Activated T-helper 17 cell treated with anti-CD3 and anti-CD28 coated beads, Interleukin-2, amount 50 U/mL, for 72 hours (primary cell): ENCODE data around the gene WTIP. TPM values are rescaled to one million over a fixed set of nuclear protein-coding genes. Genes with fewer than 3 reads are reported as not detected.
A peak's percentile ranks its signal among the peaks of the same experiment; 100 is the strongest.
"Not testable (repeated sequence)": the region's sequence is repeated elsewhere in the genome, so short reads cannot be mapped to it uniquely, and the experiment has no call there.

ENCODE experiments used
- ATAC-seq: fragments of 150-1000 bp; cut with Tn5 transposase; replicated peaks from 2 replicates; pipeline ENCODE4 v1.10.0; 2021; ENCODE audit warnings: mild to moderate bottlenecking, moderate library complexity
- H3K27ac Mint-ChIP-seq: one replicate; pipeline ENCODE4 v1.8.0; 2022; ENCODE audit warnings: mixed read lengths
- H3K27me3 Mint-ChIP-seq: one replicate; pipeline ENCODE4 v1.8.0; 2022; ENCODE audit warnings: mixed read lengths
- H3K36me3 Mint-ChIP-seq: one replicate; pipeline ENCODE4 v1.8.0; 2022; ENCODE audit warnings: low read depth, mild to moderate bottlenecking, mixed read lengths
- H3K4me1 Mint-ChIP-seq: one replicate; pipeline ENCODE4 v1.8.0; 2022; ENCODE audit warnings: mixed read lengths
- H3K4me3 Mint-ChIP-seq: one replicate; pipeline ENCODE4 v1.8.0; 2022; ENCODE audit warnings: mild to moderate bottlenecking, mixed read lengths
- H3K9me3 Mint-ChIP-seq: one replicate; pipeline ENCODE4 v1.8.0; 2022; ENCODE audit warnings: mixed read lengths
- total RNA-seq, 2 donors: library from RNA; stranded (reverse); gene quantifications; one replicate each; pipeline ENCODE4 v1.2.3, GENCODE V29; 2022

Gene WTIP
- 1 to 10 TPM in 1 of 2 donors, under 1 TPM in 1; 0.82 to 1.9 TPM for total RNA-seq

DNA sequence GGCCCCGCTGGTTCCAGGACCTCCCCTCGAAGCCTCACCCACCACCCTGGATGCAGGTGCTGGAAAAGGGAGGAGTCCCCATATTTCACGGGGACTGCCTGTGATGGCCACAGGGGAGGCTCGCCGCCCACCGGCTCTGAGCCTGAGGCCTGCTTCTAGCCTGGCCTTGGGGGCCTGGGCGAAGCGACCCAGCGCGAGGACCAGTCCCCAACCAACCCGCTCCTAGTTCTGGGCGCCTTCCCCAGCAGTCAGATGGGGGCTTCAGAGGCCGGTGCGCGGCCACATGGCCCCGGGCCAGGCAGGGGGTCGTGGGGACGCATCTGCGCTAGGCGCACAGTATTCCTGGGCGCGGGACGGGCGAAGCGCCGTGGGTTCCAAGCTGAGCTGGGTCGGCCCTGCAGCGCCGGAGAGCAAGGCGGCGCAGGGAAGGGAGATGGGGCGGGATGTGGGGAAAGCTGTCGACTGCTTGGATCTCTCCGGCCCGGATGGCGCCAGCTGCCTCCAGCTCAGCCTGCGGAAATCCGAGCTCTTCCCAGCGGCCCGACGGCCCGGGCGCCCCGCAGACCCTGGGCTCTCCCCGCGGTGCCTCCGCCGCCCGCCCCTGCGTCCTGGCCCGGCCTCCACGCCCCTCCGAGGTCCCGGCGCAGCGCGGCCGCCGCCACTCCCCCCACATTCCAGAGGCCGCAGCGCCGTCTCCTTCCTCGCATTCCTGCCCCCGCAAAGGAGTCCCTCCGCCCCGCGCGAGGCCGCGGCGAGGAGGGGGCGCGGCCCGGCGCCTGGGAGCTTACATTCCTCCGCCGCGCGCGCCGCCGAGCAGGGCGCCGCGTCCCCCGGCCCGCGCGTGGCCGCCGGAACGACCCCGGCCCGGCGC lies at the start of gene WTIP:
TSS of gene WTIP (plus strand) at position 788 of the 871 bp plus-strand sequence. CDS start 217 bp downstream, outside the sequence.
- Mint-ChIP-seq H3K4me3 (peak within 1 kb of the TSS; percentile 51), H3K27ac (no peak within 1 kb of the TSS), H3K36me3 (peaks cover 9% of the 10 kb centered on the region), H3K9me3 (no peaks in the 10 kb centered on the region), H3K27me3 (peaks cover 34% of the 10 kb centered on the region), H3K4me1 (no peaks in the 10 kb centered on the region)
- ATAC-seq = no peak

DNA sequence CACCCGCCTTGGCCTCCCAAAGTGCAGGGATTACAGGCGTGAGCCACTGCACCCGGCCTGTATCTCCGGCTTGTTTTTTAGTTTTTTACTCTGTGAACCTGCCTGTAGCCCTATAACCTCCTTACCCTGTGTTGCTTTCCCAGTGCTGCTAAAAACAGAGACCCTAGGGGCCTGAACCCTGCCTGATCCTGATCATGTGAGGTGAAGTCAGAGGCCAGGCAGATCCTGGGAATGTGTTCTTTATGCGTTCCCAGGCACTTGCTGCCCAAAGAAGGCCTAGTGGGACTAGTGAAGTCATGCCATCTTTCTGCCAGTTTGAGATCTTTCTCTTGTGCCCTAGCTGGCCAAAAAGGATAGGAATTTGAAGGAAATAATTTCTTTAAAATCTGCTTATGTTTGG lies 48.8 kb upstream of the WTIP start:
- ATAC-seq = no peak
- H3K4me1 Mint-ChIP-seq = peaks cover 15% of the 10 kb centered on the region
- peak overlapping the region; percentile 49 for H3K27ac Mint-ChIP-seq
- H3K9me3 Mint-ChIP-seq = no peaks in the 10 kb centered on the region
- no peaks in the 10 kb centered on the region for H3K27me3 Mint-ChIP-seq
- H3K36me3 Mint-ChIP-seq = peaks cover 96% of the 10 kb centered on the region
- H3K4me3 Mint-ChIP-seq = no peak overlapping the region

DNA sequence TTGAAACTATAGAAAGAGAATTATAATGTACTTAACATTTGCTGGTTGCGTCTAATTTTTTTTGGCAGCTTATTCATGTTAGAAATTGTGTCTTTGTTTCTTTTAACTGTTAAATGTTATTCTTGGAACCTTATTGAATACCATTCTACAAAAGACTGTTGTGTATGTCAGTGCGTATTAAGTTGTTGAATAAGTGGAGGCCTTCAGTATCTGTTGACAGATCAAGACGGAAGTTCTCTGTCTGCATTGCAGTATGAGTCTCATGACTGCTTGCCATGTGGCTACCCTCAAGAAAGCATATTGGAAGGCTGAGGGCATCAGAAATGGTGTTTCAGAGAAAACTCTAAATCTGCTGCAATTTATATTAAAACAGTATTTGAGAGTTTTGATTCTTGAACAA lies 44.8 kb upstream of the WTIP start:
- Mint-ChIP-seq H3K9me3 (no peaks in the 10 kb centered on the region), H3K4me3 (no peak overlapping the region), H3K27ac (no peak overlapping the region), H3K4me1 (peaks cover 7% of the 10 kb centered on the region), H3K27me3 (no peaks in the 10 kb centered on the region), H3K36me3 (peaks cover 100% of the 10 kb centered on the region)
- no peak for ATAC-seq

DNA sequence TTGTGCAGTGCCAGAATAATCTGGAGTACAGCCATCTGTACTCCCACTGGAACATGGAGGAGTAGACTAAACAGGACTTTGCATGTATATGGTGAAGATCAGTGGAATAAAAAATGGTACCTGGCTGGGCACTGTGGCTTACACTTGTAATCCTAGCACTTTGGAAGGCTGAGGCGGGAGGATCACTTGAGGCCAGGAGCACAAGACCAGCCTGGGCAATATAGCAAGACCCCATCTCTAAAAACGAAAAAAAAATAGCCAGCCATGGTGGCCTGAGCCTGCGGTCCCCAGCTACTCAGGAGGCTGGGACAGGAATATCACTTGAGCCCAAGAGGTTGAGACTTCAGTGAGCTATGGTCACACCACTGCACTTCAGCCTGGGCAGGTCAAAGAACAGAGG lies 33.4 kb upstream of the WTIP start:
- Mint-ChIP-seq H3K4me1 (no peaks in the 10 kb centered on the region), H3K9me3 (no peaks in the 10 kb centered on the region), H3K4me3 (no peak overlapping the region), H3K27me3 (no peaks in the 10 kb centered on the region), H3K36me3 (peaks cover 99% of the 10 kb centered on the region), H3K27ac (peak overlapping the region; percentile 66)
- no peak for ATAC-seq

DNA sequence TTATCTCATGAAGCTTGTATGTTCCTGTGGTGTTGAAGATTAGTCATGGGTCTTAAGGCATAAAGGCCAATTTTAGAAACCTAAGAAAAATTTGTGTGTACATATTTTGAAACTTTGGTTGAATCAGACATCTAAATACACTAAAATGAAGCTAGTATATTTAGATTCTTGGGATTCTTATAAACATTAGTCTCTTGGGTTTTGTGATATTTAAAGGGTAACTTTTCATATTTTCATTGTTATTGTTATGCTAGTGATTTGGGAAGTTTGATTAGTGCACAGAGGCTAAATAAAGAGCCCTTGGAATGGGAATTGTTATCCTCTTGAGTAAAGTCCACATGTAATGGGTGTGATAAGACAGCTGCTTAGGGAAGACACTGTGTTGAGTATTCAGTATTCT lies 28.8 kb upstream of the WTIP start:
- ATAC-seq = no peak
- Mint-ChIP-seq H3K4me1 (no peaks in the 10 kb centered on the region), H3K27ac (no peak overlapping the region), H3K4me3 (no peak overlapping the region), H3K36me3 (peaks cover 96% of the 10 kb centered on the region), H3K27me3 (no peaks in the 10 kb centered on the region), H3K9me3 (no peaks in the 10 kb centered on the region)

DNA sequence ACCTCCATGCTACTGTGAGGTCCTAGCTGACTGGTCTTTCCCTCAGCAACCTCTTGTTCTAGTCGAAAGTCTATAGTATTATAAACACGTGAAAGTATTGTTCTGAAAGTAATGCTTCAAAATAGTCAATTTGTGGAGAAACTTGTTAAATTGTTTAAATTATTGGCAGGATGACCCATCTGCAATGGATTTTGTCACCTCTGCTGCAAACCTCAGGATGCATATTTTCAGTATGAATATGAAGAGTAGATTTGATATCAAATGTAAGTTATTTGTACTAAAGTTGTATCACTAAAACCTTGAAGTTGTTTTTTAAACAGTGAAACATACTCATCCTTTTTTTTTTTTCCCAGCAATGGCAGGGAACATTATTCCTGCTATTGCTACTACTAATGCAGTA lies 27.5 kb upstream of the WTIP start:
- Mint-ChIP-seq H3K9me3 (no peaks in the 10 kb centered on the region), H3K27ac (peak overlapping the region; percentile 33), H3K36me3 (peaks cover 97% of the 10 kb centered on the region), H3K27me3 (no peaks in the 10 kb centered on the region), H3K4me1 (peaks cover 5% of the 10 kb centered on the region), H3K4me3 (no peak overlapping the region)
- no peak for ATAC-seq

DNA sequence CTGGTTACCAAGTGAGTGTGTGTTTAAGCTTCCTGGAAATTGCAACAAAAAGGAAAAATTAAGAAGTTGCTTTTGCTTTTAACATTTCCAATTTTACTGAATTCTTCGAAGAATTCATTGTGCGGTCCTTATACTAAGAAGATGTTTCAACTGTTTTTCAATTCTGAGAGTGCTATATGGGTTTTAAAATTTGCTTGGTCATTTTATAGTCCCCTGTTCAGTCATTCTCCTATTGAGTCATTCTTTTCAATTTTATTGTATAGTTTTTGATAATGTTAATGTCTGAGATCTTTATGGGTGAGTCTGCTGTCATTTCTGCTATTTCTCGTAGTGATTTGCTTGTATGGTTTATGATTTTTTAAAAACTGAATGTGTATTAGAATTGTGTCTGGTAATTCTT lies 26.9 kb upstream of the WTIP start:
- Mint-ChIP-seq H3K36me3 (peaks cover 97% of the 10 kb centered on the region), H3K27me3 (no peaks in the 10 kb centered on the region), H3K27ac (peak overlapping the region; percentile 13), H3K4me1 (peaks cover 5% of the 10 kb centered on the region), H3K4me3 (no peak overlapping the region), H3K9me3 (no peaks in the 10 kb centered on the region)
- ATAC-seq = peak; percentile 56

DNA sequence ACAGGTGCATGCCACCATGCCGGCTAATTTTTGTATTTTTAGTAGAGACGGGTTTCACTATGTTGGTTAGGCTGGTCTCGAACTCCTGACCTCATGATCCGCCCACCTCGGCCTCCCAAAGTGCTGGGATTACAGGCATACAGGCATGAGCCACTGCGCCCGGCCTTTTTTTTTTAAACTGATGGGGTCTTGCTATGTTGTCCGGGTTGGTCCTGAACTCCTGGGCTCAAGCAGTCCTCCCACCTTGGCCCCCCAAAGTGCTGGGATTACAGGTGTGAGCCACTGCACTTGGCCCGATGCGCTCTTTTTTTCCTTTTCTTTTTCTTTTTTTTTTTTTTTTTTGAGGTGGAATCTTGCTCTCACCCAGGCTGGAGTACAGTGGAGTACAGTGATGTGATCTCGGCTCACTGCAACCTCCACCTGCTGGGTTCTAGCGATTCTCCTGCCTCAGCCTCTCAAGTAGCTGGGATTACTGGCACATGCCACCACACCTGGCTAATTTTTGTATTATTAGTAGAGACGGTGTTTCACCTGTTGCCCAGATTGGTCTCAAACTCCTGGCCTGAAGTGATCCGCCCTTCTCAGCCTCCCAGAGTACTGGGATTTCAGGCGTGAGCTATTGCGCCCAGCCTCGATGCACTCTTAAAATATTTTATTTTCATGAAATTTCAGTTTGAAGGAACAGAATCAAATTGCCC lies 25.6 kb upstream of the WTIP start:
- H3K27ac Mint-ChIP-seq, ATAC-seq, H3K27me3 Mint-ChIP-seq, H3K4me3 Mint-ChIP-seq, H3K4me1 Mint-ChIP-seq, H3K9me3 Mint-ChIP-seq: not testable (repeated sequence)
- H3K36me3 Mint-ChIP-seq = peaks cover 97% of the 10 kb centered on the region

DNA sequence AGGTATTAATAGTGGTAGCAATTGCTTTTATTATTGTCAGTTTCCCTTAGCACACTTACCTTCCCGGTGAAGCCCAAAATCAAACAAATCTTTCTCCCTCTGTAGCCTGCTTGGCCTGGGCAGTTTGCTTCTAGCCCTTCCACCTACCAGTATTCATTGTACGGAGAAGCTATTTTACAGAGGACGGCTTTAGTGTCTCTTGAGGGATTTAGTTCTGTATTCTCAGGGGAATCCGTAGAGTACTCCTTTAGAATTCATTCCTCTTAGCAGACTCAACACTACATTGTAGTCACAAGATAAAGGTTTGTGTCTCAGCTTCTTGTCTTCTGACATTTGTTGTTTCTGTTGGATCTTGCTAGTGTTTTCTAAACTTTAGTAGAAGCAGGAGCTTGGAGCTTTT lies 24.1 kb upstream of the WTIP start:
- no peak for ATAC-seq

DNA sequence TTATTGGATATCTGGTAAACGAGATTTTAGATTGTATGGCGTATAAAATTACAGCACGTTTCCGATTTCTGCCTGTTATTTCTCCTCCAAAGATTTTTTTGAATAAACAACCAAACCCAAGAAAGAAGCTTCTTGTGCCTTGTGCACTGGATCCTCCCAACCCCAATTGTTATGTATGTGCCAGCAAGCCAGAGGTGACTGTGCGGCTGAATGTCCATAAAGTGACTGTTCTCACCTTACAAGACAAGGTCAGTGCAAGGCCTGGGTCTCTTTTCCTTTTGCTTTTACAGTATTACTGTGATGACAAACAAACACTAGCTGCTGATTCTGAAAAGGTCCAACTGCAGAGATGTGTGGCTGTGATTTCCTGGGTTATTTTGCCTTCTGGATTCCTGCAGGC lies 22.9 kb upstream of the WTIP start:
- H3K4me3 Mint-ChIP-seq = no peak overlapping the region
- no peaks in the 10 kb centered on the region for H3K27me3 Mint-ChIP-seq
- H3K36me3 Mint-ChIP-seq = peaks cover 97% of the 10 kb centered on the region
- H3K4me1 Mint-ChIP-seq = peaks cover 10% of the 10 kb centered on the region
- no peak for ATAC-seq
- no peak overlapping the region for H3K27ac Mint-ChIP-seq
- no peaks in the 10 kb centered on the region for H3K9me3 Mint-ChIP-seq

More for the DNA sequence above, 24.1 kb upstream of the WTIP start:
- Mint-ChIP-seq H3K4me1 (peaks cover 10% of the 10 kb centered on the region), H3K4me3 (no peak overlapping the region), H3K27me3 (no peaks in the 10 kb centered on the region), H3K36me3 (peaks cover 97% of the 10 kb centered on the region), H3K27ac (no peak overlapping the region), H3K9me3 (no peaks in the 10 kb centered on the region)

DNA sequence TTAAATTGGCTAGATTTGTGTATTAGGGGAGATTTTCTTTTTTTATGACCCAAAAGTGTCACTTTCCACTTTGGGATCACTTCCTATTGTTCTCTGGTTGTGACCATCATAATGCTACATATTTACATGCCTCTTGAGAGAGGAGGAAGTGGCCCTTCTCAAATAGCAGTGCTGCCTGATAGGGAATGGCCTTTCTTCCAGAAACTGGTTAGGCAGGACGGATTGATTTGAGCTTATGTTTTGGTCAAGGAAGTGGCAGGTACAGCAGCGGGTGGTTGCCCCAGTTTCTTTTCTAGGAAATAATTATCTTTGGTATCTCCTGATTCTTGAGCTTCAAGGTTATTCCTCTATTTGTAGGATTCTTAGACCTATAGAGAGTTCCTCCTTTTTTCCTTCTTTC lies 21.9 kb upstream of the WTIP start:
- H3K27ac Mint-ChIP-seq = peak overlapping the region; percentile 50
- no peak overlapping the region for H3K4me3 Mint-ChIP-seq
- H3K27me3 Mint-ChIP-seq = no peaks in the 10 kb centered on the region
- peaks cover 10% of the 10 kb centered on the region for H3K4me1 Mint-ChIP-seq
- H3K9me3 Mint-ChIP-seq = no peaks in the 10 kb centered on the region
- no peak for ATAC-seq
- H3K36me3 Mint-ChIP-seq = peaks cover 97% of the 10 kb centered on the region

DNA sequence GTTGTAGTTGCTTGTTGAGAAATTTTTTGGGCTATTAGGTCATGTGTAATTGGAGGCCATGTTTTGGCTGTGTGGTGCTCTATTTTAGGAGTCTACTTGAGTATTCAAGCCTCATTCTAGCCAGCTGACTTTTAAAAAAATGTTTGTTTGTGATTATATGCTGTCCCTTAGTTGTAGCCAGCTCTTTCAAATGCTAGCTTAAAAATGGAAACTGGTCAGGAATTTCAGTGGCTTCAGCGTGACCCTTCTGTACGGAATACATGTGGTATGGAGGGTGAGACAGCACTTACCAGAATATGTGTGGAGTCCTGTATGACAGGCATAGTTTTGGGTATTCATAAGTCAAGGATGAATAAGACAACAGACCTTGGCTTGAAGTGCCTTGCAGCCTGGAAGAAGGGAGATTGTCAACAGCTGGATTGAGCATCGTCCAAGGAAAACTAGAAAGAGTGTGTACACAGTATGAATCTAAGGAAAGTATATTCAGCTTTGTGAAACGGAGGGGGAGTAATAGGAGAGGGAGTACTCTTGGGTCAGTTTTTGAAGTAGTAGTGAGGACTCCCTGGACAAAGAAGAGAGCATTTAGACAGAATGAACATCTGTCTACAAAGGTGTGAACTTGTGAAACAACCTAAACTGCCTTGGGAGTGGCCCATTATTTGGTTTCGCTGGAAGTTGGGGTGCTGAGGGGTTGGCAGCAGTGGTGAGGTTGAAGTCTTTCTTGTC lies 20.0 kb upstream of the WTIP start:
- no peaks in the 10 kb centered on the region for H3K9me3 Mint-ChIP-seq
- H3K4me1 Mint-ChIP-seq = peaks cover 10% of the 10 kb centered on the region
- H3K36me3 Mint-ChIP-seq = peaks cover 100% of the 10 kb centered on the region
- no peak for ATAC-seq
- no peak overlapping the region for H3K4me3 Mint-ChIP-seq
- H3K27me3 Mint-ChIP-seq = no peaks in the 10 kb centered on the region
- H3K27ac Mint-ChIP-seq = no peak overlapping the region

DNA sequence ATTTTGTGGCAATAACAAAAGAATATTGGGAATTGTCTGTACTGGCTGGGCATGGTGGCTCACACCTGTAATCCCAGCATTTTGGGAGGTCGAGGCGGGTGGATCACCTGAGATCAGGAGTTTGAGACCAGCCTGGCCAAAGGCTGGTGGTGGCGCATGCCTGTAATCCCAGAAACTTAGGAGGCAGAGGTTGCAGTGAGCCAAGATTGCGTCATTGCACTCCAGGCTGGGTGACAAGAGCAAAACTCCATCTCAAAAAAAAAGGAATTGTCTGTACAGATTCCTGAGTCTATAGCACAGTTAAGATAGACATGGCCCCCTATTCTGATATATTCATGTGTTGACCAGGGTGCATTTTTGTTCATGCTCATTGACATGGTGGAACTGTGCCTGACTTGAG lies 16.8 kb upstream of the WTIP start:
- not testable (repeated sequence) for H3K4me1 Mint-ChIP-seq, H3K27ac Mint-ChIP-seq, H3K4me3 Mint-ChIP-seq, ATAC-seq, H3K9me3 Mint-ChIP-seq, H3K27me3 Mint-ChIP-seq
- H3K36me3 Mint-ChIP-seq = peaks cover 100% of the 10 kb centered on the region

DNA sequence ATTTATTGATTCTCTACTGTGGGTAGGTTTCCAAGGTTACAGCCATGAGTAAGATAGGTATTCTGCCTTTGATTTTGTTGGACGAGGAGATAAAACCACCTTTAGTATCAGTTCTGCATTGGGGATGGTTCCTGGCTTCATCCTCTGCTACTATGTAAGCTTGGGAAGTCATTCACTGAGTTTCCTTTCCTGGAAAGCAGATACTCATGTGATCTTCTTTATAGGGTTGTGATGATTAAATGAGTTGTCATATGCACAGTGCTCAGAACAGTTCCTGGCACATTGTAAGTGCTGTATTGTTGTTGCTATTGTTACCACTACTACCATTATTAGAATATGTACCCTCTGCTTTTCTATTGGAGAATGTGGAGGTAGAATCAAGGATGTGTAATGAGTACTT lies 13.1 kb upstream of the WTIP start:
- H3K36me3 Mint-ChIP-seq = peaks cover 100% of the 10 kb centered on the region
- ATAC-seq = peak; percentile 44
- peaks cover 5% of the 10 kb centered on the region for H3K4me1 Mint-ChIP-seq
- H3K27me3 Mint-ChIP-seq = no peaks in the 10 kb centered on the region
- H3K4me3 Mint-ChIP-seq = no peak overlapping the region
- peak overlapping the region; percentile 53 for H3K27ac Mint-ChIP-seq
- H3K9me3 Mint-ChIP-seq = no peaks in the 10 kb centered on the region
